HUES48 (cell line): ENCODE results near the gene GRIK3.
"Not testable (repeated sequence)": the region's sequence is repeated elsewhere in the genome, so short reads cannot be mapped to it uniquely, and the experiment has no call there.

Source experiments
- H3K27ac ChIP-seq: one replicate; pipeline ENCODE4 v1.7.0; 2013; ENCODE audit warnings: low read depth, low read length, inconsistent platforms
- H3K27me3 ChIP-seq: 2 replicates; pipeline ENCODE4 v1.6.1; 2013; ENCODE audit warnings: mild to moderate bottlenecking, low read length; ENCODE audit not compliant: control insufficient read depth, insufficient read depth
- H3K36me3 ChIP-seq: 2 replicates; pipeline ENCODE4 v1.6.1; 2013; ENCODE audit warnings: low read length; ENCODE audit not compliant: control insufficient read depth, insufficient read depth
- H3K4me1 ChIP-seq: 2 replicates; pipeline ENCODE4 v1.6.1; 2013; ENCODE audit warnings: mild to moderate bottlenecking, low read length; ENCODE audit not compliant: control insufficient read depth, insufficient read depth
- H3K4me3 ChIP-seq: 2 replicates; pipeline ENCODE4 v1.5.1; 2013; ENCODE audit warnings: mild to moderate bottlenecking, low read depth, low read length
- H3K9ac ChIP-seq: 2 replicates; pipeline ENCODE4 v1.6.1; 2013; ENCODE audit warnings: mild to moderate bottlenecking, low read depth, low read length, moderate library complexity
- H3K9me3 ChIP-seq: 2 replicates; pipeline ENCODE4 v1.6.1; 2013; ENCODE audit warnings: low read length; ENCODE audit not compliant: control insufficient read depth, insufficient read depth

GRIK3 gene

DNA sequence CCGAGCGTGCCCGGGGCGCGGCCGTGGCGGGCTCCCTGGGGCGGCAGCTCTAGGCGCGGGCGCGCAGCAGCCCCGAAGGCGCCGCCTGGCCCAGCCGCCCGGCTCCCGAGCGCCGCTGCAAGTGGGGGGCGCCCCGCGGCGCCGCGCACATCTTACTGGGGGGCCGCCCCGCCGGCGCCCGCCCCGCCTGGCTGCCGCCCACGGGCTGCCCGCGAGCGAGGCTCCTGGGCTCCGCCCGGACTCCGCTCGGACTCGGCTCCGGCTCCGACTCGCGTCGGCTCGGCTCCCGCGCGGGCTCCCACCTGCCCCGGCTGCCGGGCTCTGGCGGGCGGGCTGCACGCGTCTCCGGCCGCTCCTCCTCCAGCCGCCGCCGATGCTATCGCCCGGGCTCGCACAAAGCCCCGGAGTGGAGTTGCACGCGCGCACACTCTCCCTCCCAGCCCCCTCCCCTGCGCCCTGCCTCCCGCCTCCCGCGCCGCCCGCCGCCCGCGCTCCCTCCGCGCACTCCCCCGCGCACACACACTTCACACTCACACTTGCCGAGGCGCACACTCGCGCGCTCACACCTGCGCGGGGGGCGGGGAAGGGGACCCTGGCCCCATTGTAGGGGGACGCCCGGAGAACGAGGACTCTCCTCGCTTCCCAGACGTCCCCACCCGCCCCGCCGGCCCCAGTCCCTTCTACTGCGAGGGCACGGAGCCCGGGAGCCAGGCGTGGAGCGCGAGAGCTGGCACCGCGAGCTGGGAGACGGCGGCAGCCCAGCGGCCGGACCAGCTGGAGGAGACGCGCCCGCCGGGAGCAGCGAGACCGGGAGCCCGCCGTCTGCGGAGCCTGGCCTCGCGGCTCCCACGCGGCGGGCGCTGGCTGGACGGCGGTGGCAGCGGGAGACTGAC is at the start of gene GRIK3:
GRIK3 (minus strand) TSS at position 395 of the 893 bp plus-strand sequence. CDS start 407 bp downstream, outside the sequence.
- peaks cover 96% of the 10 kb centered on the region for H3K27me3 ChIP-seq
- H3K9ac ChIP-seq, result no peak within 1 kb of the TSS
- H3K27ac ChIP-seq, result no peak within 1 kb of the TSS
- no peaks in the 10 kb centered on the region for H3K36me3 ChIP-seq
- peak within 1 kb of the TSS; percentile 61 for H3K4me3 ChIP-seq
- H3K9me3 ChIP-seq, result no peaks in the 10 kb centered on the region
- H3K4me1 ChIP-seq, result peaks cover 59% of the 10 kb centered on the region

DNA sequence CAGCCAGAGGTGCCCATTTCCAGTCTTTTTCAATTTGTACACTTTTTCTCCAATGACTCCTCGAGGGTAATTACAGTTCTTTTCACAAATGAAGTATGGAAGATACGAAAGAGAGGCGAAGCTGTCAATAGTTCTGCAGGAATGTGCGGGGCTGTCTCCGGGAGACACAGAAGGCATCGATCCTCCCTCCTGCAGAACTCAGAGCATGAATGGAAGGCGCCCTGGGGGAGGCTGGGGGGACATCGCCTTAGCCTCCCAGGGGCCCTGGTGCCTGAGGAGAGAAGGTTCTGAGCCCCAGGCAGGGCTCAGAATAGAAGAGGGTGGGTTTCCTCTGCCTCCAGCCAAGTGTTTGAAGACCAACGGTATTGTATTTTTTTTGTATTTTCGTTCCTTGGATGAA is 49.7 kb upstream of the GRIK3 start:
- Histone ChIP-seq H3K9ac (no peak overlapping the region), H3K9me3 (no peaks in the 10 kb centered on the region; the same call in 1 of the 2 replicates), H3K27me3 (no peaks in the 10 kb centered on the region), H3K4me3 (no peak overlapping the region), H3K36me3 (no peaks in the 10 kb centered on the region), H3K4me1 (no peaks in the 10 kb centered on the region), H3K27ac (no peak overlapping the region)

- H3K27ac ChIP-seq, result no peak overlapping the region
- no peaks in the 10 kb centered on the region for H3K36me3 ChIP-seq
- H3K4me1 ChIP-seq, result no peaks in the 10 kb centered on the region
- no peak overlapping the region for H3K9ac ChIP-seq
- no peaks in the 10 kb centered on the region for H3K27me3 ChIP-seq
- no peaks in the 10 kb centered on the region; the same call in 1 of the 2 replicates for H3K9me3 ChIP-seq
- H3K4me3 ChIP-seq, result no peak overlapping the region
Measured at GRCh38 chr1:37083603-37084002, 49.3 kb upstream of the GRIK3 start.

DNA sequence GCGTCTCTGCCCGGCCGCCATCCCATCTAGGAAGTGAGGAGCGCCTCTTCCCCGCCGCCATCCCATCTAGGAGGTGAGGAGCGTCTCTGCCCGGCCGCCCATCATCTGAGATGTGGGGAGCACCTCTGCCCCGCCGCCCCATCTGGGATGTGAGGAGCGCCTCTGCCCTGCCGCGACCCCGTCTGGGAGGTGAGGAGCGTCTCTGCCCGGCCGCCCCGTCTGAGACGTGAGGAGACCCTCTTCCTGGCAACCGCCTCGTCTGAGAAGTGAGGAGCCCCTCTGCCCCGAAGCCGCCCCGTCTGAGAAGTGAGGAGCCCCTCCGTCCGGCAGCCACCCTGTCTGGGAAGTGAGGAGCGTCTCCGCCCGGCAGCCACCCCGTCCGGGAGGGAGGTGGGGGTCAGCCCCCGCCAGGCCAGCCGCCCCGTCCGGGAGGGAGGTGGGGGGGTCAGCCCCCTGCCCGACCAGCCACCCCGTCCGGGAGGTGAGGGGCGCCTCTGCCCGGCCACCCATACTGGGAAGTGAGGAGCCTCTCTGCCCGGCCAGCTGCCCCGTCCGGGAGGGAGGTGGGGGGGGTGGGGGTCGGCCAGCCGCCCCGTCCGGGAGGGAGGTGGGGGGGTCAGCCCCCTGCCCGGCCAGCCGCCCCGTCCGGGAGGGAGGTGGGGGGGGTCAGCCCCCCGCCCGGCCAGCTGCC is 46.1 kb upstream of the GRIK3 start:
- peaks cover 14% of the 10 kb centered on the region; the same call in 1 of the 2 replicates for H3K4me1 ChIP-seq
- H3K9ac ChIP-seq, H3K27me3 ChIP-seq, H3K9me3 ChIP-seq, H3K27ac ChIP-seq, H3K36me3 ChIP-seq, H3K4me3 ChIP-seq: not testable (repeated sequence)

- no peaks in the 10 kb centered on the region; the same call in 1 of the 2 replicates for H3K9me3 ChIP-seq
- H3K27me3 ChIP-seq, result no peaks in the 10 kb centered on the region
- no peaks in the 10 kb centered on the region for H3K36me3 ChIP-seq
- H3K27ac ChIP-seq, result no peak overlapping the region
- no peak overlapping the region for H3K4me3 ChIP-seq
- peaks cover 14% of the 10 kb centered on the region; the same call in 1 of the 2 replicates for H3K4me1 ChIP-seq
- no peak overlapping the region for H3K9ac ChIP-seq
Measured at GRCh38 chr1:37078866-37079265, 44.6 kb upstream of the GRIK3 start.

GRCh38 chr1:37076168-37076567 is 41.9 kb upstream of the GRIK3 start:
- H3K4me1 ChIP-seq, result peaks cover 14% of the 10 kb centered on the region; the same call in 1 of the 2 replicates
- no peak overlapping the region for H3K9ac ChIP-seq
- no peaks in the 10 kb centered on the region; the same call in 1 of the 2 replicates for H3K9me3 ChIP-seq
- H3K36me3 ChIP-seq, result no peaks in the 10 kb centered on the region
- H3K4me3 ChIP-seq, result no peak overlapping the region
- no peak overlapping the region for H3K27ac ChIP-seq
- H3K27me3 ChIP-seq, result no peaks in the 10 kb centered on the region

GRCh38 chr1:37073854-37074379 is 39.6 kb upstream of the GRIK3 start:
- H3K27ac ChIP-seq, result no peak overlapping the region
- H3K36me3 ChIP-seq, result no peaks in the 10 kb centered on the region
- H3K4me3 ChIP-seq, result no peak overlapping the region
- no peak overlapping the region for H3K9ac ChIP-seq
- peaks cover 14% of the 10 kb centered on the region; the same call in 1 of the 2 replicates for H3K4me1 ChIP-seq
- no peaks in the 10 kb centered on the region for H3K27me3 ChIP-seq
- H3K9me3 ChIP-seq, result no peaks in the 10 kb centered on the region

DNA sequence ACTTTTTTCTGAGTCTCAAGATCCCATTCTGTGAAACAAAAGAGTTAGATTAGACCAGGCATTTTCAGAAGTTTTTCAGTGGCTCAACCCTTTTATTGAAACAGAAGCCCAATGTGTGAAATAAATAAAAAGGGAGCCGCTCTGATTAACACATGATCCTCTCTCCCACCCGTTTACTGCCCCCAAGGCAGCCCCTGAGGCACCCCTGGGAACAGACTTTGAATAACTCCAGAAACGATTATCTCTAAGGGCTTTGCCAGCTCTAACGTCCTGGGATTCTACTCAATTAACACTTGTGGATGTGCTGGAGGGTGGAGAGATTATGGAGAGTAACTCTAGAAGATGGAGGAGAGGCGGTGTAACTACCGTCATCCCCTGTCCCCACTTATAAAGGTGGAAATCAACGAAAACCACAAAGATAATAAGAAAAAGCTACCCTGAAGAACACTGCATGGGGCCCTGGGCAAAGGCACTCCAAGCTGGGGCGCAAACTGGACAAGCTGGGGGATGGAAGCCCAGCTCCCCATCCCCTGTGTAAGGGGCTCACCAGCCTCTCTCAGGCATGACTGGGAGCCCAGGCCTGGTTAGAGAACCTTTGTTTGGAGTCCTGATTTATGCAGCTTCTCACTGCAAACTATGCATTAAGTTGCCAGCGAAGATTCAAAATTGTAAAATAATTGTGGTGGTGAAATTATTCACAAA is 39.0 kb upstream of the GRIK3 start:
- Histone ChIP-seq H3K27ac (no peak overlapping the region), H3K4me3 (no peak overlapping the region), H3K9me3 (no peaks in the 10 kb centered on the region), H3K4me1 (peaks cover 14% of the 10 kb centered on the region; the same call in 1 of the 2 replicates), H3K27me3 (no peaks in the 10 kb centered on the region), H3K9ac (no peak overlapping the region), H3K36me3 (no peaks in the 10 kb centered on the region)

DNA sequence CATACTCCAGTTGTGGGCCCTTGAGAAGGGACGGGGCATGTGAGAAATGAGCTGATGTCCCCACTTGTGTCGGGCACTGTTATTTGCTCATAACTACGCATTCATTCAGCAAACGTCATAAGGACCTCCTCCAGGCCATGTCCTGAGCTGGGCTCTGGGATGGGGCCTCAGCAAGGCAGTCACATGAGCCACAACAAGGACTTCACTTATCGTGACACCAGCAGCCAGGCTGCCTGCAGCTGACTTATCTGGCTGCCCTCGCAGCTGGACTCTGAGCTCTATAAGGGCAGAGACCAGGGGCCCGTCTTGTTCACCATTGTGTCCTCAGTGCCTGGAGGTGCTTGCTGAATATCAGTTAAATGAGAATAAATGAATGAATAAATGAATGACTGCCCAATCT is 37.5 kb upstream of the GRIK3 start:
- Histone ChIP-seq H3K9ac (no peak overlapping the region), H3K27me3 (no peaks in the 10 kb centered on the region), H3K9me3 (no peaks in the 10 kb centered on the region), H3K4me3 (no peak overlapping the region), H3K27ac (no peak overlapping the region), H3K36me3 (no peaks in the 10 kb centered on the region), H3K4me1 (peaks cover 14% of the 10 kb centered on the region; the same call in 1 of the 2 replicates)

DNA sequence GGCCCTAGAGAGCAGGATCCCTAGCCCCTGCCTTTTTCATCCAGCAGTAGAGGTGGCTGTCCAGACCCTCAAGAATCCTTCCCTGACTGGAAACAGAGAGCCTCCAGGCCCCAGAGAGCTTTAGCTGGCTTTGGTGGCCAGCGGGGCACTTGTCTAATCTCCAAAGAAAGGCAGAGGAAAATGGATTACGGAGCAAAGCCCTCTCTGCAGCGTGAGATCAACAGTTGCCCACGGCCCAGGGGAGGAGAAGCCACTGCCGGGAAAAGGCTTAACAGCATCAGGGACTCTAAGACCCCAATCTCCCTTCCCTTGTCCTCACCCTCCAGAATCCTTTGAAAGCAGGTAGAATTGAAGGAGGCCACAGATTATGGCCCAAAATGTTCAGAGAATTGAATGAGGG is 35.8 kb upstream of the GRIK3 start:
- no peak overlapping the region for H3K4me3 ChIP-seq
- H3K36me3 ChIP-seq, result no peaks in the 10 kb centered on the region
- H3K4me1 ChIP-seq, result no peaks in the 10 kb centered on the region
- H3K9me3 ChIP-seq, result no peaks in the 10 kb centered on the region
- no peak overlapping the region for H3K27ac ChIP-seq
- no peaks in the 10 kb centered on the region for H3K27me3 ChIP-seq
- H3K9ac ChIP-seq, result no peak overlapping the region
